Body of pancreas (tissue), 4 donors: Measurements from ENCODE around the gene FLOT2. TPM values are rescaled to one million over a fixed set of nuclear protein-coding genes. Genes with fewer than 3 reads are reported as not detected.
A peak's percentile ranks its signal among the peaks of the same experiment; 100 is the strongest.

ENCODE experiments used
- ATAC-seq: fragments of 150-250 bp; one replicate; pipeline ENCODE4 v1.9.1; 2016
- DNase-seq, 4 donors: peaks; one replicate each; pipeline ENCODE4 v3.0.0-alpha.2; 2019
- H3K27ac ChIP-seq, 4 donors: fragments of 200-600 bp; sonication (generic); 1 replicate in 3 of 4; 2 replicates in 1 of 4; pipeline versions ENCODE4 v1.5.1 to v1.6.1; 2016 to 2019; ENCODE audit warnings: mild to moderate bottlenecking in 1 of 4, mixed read lengths in 1 of 4, moderate library complexity in 1 of 4
- H3K27me3 ChIP-seq, 2 donors: fragments of 200-600 bp; sonication (generic); one replicate each; pipeline ENCODE4 v1.6.0; 2016; ENCODE audit warnings: mild to moderate bottlenecking in 1 of 2
- H3K36me3 ChIP-seq, 2 donors: fragments of 200-600 bp; sonication (generic); replicated peaks in 1 of 2; 2 replicates each; pipeline ENCODE4 v1.5.1; 2016; ENCODE audit warnings: low read depth in 2 of 2; ENCODE audit not compliant: insufficient read depth in 1 of 2
- H3K4me1 ChIP-seq: fragments of 200-600 bp; sonication (generic); one replicate; pipeline ENCODE4 v1.6.0; 2016
- H3K4me3 ChIP-seq, 2 donors: fragments of 200-600 bp; sonication (generic); 1 replicate in 1 of 2; 2 replicates in 1 of 2; pipeline ENCODE4 v1.5.1; 2016 to 2019
- H3K9me3 ChIP-seq, 3 donors: fragments of 200-600 bp; sonication (generic); 1 replicate in 2 of 3; 2 replicates in 1 of 3; pipeline ENCODE4 v1.5.1; 2016
- CTCF ChIP-seq, 7 experiments: fragments of 450-650 bp in 4 of 7; fragments of 200-600 bp in 3 of 7; sonication (generic) in 3 of 7; IDR thresholded peaks; one replicate each; pipeline ENCODE4 v1.5.1; 2016 to 2019; ENCODE audit warnings: antibody characterized with exemption in 7 of 7
- POLR2A ChIP-seq, 3 donors: fragments of 450-650 bp; IDR thresholded peaks; one replicate each; pipeline ENCODE4 v1.6.1; 2016; ENCODE audit warnings: antibody characterized with exemption in 3 of 3, mild to moderate bottlenecking in 2 of 3
- WGBS, 2 donors: methylation state at CpG; one replicate each; pipeline ENCODE4 v1.1.5; 2017; 5-methylcytosine and 5-hydroxymethylcytosine counted together
- intact Hi-C: fragments of 100-400 bp; cut with DNase I; formaldehyde crosslinking; loops from one replicate; pipeline ENCODE4 v1.15.1; 2023
- total RNA-seq, 2 donors: library from RNA; depleted of rRNA; stranded (reverse); fragments of >200 nt; gene quantifications; one replicate each; pipeline ENCODE4 v1.1.0, GENCODE V29; 2016

FLOT2 gene, protein sequence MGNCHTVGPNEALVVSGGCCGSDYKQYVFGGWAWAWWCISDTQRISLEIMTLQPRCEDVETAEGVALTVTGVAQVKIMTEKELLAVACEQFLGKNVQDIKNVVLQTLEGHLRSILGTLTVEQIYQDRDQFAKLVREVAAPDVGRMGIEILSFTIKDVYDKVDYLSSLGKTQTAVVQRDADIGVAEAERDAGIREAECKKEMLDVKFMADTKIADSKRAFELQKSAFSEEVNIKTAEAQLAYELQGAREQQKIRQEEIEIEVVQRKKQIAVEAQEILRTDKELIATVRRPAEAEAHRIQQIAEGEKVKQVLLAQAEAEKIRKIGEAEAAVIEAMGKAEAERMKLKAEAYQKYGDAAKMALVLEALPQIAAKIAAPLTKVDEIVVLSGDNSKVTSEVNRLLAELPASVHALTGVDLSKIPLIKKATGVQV
- total RNA-seq, result 10 to 100 TPM; 26.0 to 32.4 TPM

GRCh38 chr17:28896884-28897768 is at the start of gene FLOT2:
Gene FLOT2 (minus strand): TSS chr17:28897733. CDS start chr17:28897574, 159 bp downstream.
- Histone ChIP-seq H3K4me3 (peak within 1 kb of the TSS; percentile 77 to 87), H3K27ac (peak within 1 kb of the TSS; percentile 85 to 93 (median 86)), H3K27me3 (no peaks in the 10 kb centered on the region), H3K36me3 (no peaks in the 10 kb centered on the region), H3K4me1 (peaks cover 55% of the 10 kb centered on the region), H3K9me3 (no peaks in the 10 kb centered on the region)
- peak; percentile 70 for ATAC-seq
- DNase-seq, result peak; percentile 50 to 70 (median 64)
- WGBS, 2 donors, result 0 to 1% methylated on average over 44 to 73 of the region's 73 CpGs
- peak in 5 of 7 experiments; percentile 16 to 48 (median 34) for TF ChIP-seq CTCF (IDR thresholded peaks at IDR 0.05)
- peak; percentile 31 to 63 (median 54) for TF ChIP-seq POLR2A (IDR thresholded peaks at IDR 0.05)
- intact Hi-C loops, result no loop called here

GRCh38 chr17:28946239-28946638 is 48.7 kb upstream of the FLOT2 start:
- 45 to 61% methylated on average over 4 of the region's 4 CpGs for WGBS, 2 donors
- ATAC-seq (no peak), DNase-seq (no peak)
- H3K4me1 ChIP-seq, result peaks cover 53% of the 10 kb centered on the region
- no peaks in the 10 kb centered on the region for H3K36me3 ChIP-seq
- H3K4me3 ChIP-seq, result no peak overlapping the region
- TF ChIP-seq CTCF (IDR thresholded peaks at IDR 0.05), result no peak
- no peak for TF ChIP-seq POLR2A (IDR thresholded peaks at IDR 0.05)
- no peaks in the 10 kb centered on the region for H3K9me3 ChIP-seq
- intact Hi-C loops, result no loop called here
- peak overlapping the region in 2 of 4 donors; percentile 37 to 38 for H3K27ac ChIP-seq
- H3K27me3 ChIP-seq, result no peaks in the 10 kb centered on the region

DNA sequence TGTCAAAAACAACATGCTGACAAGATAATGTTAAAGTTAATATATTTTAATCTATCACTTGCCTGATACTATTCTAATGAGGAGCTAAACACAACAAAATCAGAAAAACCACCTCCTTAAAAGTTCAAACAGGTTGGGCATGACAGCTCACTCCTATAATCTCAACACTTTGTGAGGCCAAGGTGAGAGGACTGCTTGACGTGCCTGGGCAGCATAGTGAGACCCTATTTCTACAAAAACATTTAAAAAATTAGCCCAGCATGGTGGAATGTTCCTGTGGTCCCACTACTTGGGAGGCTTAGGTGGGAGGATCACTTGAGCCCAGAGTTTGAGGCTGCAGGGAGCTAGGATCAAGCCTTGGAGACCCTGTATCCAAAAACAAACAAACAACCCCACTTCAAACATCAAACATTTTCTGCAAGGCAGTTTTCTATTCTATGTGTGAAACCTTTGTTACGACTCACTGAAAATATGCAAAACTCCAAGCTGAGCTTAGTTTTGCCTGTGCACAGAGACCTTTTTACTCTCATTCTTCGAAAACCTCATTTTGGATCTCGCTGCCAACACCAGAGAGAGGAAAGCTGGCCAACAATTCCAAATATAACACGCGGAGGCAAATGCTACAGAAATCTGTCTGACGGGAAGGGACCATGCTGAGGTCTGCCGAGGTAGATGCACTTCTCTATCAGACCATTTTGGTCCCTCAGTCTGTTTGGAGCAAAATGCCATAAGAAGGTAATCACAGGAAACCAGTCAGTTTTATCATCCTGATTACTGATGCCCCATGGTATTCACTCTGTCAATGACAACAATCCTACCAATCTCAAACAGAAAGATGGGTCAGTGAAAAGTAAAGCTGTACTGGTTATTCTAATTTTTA is 47.6 kb upstream of the FLOT2 start:
- no peak for TF ChIP-seq POLR2A (IDR thresholded peaks at IDR 0.05)
- TF ChIP-seq CTCF (IDR thresholded peaks at IDR 0.05), result no peak
- intact Hi-C loops, result no loop called here
- Histone ChIP-seq H3K4me1 (peaks cover 64% of the 10 kb centered on the region), H3K9me3 (no peaks in the 10 kb centered on the region), H3K27ac (peak overlapping the region in 2 of 4 donors; percentile 37 to 38), H3K27me3 (no peaks in the 10 kb centered on the region), H3K36me3 (no peaks in the 10 kb centered on the region), H3K4me3 (no peak overlapping the region)
- DNase-seq, result no peak
- ATAC-seq, result no peak
- WGBS, 2 donors, result 52 to 60% methylated on average over 8 of the region's 8 CpGs

GRCh38 chr17:28944343-28944742 is 46.8 kb upstream of the FLOT2 start:
- Histone ChIP-seq H3K4me1 (peaks cover 67% of the 10 kb centered on the region), H3K27me3 (no peaks in the 10 kb centered on the region), H3K4me3 (no peak overlapping the region), H3K9me3 (no peaks in the 10 kb centered on the region), H3K27ac (no peak overlapping the region), H3K36me3 (peaks cover 0 to 2% of the 10 kb centered on the region in 2 donors)
- ATAC-seq, result no peak
- DNase-seq, result no peak
- intact Hi-C loops, result no loop called here
- TF ChIP-seq CTCF (IDR thresholded peaks at IDR 0.05), result no peak
- TF ChIP-seq POLR2A (IDR thresholded peaks at IDR 0.05), result no peak
- WGBS, 2 donors, result 66 to 77% methylated on average over 4 of the region's 4 CpGs
